NCI-H146 (cell line): ENCODE data around the gene THSD1.
"Not testable (repeated sequence)": the region's sequence is repeated elsewhere in the genome, so short reads cannot be mapped to it uniquely, and the experiment has no call there.

Source experiments
- DNase-seq: peaks from one replicate; lab custom pipeline; 2025; lab: John Stamatoyannopoulos, UW

THSD1 gene

DNA sequence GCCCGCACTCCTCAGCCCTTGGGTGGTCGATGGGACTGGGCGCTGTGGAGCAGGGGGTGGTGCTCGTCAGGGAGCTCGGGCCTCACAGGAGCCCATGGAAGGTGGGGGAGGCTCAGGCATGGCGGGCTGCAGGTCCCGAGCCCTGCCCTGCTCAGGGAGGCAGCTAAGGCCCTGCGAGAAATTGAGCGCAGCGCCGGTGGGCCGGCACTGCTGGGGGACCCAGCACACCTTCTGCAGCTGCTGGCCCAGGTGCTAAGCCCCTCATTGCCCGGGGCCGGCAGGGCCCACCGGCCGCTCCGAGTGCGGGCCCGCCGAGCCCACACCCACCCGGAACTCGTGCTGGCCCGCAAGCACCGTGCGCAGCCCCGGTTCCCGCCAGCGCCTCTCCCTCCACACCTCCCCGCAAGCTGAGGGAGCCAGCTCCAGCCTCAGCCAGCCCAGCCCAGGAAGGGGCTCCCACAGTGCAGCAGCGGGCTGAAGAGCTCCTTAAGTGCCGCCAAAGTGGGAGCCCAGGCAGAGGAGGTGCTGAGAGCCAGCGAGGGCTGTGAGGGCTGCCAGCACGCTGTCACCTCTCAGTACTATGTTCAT, 2.2 kb upstream of the THSD1 start:
- DNase-seq = not testable (repeated sequence)

DNA sequence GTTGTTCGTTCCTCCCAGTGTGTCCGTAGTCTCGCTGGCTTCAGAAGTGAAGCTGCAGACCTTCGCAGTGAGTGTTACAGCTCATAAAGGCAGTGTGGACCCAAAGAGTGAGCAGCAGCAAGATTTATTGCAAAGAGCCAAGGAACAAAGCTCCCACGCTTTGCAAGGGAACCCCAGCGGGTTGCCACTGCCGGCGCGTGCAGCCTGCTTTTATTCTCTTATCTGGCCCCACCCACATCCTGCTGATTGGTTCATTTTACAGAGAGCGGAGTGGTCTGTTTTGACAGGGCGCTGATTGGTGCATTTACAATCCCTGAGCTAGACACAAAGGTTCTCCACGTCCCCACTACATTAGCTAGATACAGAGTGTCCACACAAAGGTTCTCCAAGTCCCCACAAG, 1.5 kb upstream of the THSD1 start:
- DNase-seq = not testable (repeated sequence)

DNA sequence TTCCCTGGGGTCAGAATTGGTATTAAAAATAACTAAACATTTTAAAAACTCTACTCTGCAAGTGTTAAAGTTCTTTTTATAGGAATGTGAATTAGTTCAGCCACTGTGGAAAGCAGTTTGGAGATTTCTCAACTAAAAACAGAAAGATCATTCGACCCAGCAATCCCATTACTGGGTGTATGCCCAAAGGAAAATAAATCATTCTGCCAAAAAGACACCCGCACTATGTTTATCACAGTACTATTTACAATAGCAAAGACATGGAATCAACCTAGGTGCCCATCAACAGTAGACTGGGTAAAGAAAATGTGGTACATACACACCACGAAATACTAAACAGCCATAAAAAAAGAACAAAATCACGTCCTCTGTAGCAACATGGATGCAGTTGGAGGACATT, 657 bp upstream of the THSD1 start:
- DNase-seq = no peak

DNA sequence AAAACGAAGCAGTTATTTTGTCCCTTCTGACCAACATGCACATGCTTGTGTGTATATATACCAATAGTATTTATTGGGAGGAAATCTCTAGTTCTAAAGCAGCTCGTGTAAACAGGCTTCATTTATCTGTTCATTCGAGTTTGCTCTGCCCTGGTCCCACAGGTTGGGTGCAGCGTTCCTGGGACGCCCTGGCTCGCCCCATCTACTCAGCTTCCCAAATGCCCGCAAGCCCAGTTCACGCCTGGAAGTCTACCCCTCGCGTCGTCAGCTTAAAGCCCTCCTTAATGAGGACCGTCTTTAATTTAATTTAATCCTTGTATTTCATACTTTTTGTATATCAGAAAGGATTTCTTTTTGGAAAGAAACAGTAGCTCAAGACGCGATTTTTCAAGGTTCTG, 604 bp downstream of the THSD1 start:
- DNase-seq = no peak

DNA sequence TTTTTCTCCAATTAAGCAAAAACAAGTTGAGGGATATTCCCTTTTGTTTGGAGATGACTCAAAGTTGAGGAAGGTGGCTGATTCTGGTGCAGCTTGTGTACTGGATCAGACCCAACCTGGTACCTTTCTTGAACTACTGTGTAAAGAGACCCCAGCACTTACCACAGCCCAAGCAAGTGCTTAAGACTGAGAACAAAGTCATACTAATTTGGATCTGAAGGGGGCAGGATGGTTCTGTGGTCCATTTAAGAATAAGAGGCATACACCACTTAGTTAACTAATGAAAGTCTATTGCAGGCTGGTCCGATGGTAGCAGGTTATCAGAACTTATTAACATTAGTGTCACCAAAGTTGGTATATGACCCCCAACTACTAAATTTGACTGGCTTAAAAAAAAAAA, 6.3 kb downstream of the THSD1 start:
- no peak for DNase-seq

DNA sequence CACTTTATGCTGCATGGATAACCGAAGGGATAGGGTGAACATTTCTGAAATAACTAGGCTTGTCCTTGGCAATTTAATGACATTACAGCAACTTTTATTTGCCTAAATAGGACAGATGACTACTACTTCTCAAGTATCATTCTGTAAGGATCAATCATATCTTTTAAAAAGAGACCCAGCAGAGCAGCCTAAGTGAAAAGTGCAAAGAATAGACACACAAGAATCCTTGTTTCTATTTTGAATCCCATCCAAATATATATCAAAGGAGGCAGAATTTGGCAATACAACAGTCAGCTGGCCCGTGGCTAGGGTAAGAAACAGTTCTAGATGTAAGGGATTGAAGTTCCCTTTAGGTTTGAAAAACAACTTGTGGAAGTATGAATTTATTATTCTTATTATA, 6.9 kb downstream of the THSD1 start:
- no peak for DNase-seq

DNA sequence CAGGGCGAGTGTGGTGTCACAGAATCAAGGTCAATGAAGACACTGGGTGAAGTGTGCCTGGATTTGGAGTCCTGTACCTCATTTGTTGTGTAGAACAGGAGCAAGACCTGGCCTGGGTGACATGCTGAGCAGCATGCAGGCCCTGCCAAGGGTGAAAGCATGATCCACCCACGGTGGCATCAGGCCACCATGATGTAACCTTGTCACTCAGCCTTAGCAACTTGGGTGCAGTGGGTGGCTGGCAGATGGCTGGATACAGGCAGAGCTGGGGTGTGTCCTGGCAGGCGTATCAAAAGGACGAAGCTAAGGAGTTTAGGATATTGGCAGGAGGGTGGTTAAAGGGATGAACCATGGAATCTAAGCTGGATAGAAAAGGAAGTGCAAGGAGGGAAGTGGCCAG, 10.3 kb downstream of the THSD1 start:
- DNase-seq = no peak

DNA sequence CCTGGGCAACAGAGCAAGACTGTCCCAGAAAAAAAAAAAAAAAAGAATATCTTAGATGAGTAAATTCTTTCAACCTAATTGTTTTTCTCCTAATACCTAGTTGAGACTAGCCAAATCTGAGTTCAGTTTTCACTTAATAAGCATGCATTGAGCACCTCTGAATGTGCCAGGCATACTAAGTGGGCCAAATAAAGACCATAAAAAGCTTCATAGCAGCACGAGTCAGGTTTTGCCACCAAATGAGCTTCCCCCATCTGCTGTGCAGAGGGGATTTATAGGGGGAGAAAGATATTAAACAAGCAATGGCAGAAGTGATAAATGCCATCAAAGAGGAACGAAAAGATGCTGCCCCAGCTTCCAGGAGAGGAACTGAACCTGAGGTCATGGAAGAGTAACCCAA, 11.4 kb downstream of the THSD1 start:
- no peak for DNase-seq

DNA sequence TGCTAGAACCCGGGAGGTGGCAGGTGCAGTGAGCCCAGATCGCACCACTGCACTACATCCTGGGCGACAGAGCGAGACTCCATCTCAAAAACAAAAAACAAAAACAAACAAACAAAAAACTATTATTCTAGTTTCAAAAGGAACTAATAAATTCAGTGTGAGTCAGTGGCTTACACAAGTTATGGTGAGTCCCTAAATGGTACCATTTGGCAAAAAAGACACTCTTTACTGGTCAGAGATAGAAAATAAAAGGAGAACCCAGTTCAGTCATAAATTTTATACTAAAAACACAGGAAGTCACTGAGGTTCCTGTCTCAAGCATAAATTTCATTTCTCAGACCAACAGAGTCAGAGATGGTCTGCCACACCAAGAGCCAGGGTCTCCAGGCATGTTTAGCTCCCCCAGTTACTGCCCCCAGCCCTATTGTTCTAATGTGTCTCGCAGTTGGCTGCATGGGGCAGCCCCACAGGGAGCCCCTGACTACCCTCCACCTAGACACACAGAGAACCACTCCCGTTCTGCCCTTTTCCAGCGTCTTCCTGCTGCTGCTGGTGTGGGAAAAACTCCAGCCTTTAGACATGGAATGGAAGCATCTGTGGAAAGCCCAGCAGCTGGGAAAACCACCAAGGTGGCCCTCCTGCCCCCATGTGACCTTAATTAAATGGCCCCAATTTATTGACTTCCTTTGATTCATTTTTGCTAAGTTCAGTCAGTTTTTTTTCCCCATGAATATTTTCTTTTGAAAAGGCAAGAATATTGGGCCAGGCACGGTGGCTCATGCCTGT, 12.2 kb downstream of the THSD1 start:
- no peak for DNase-seq

DNA sequence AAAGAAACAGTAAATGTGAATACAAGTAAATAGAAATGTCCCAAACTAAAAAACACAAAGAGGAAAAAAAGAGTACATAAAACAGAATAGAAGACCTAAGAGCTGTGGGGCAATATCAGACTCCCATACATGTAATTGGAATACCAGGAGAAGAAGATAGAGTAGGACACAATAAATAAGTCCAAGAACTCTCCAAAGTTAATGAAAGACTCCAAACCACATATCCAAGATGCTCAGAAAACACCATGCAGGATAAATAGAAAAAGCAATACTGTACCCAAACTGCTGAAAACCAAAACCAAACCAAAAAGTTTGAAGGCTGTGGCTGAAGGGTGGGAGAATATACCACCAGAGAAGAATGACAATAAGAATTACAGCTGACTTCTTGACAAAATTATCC, 18.3 kb downstream of the THSD1 start:
- no peak for DNase-seq

DNA sequence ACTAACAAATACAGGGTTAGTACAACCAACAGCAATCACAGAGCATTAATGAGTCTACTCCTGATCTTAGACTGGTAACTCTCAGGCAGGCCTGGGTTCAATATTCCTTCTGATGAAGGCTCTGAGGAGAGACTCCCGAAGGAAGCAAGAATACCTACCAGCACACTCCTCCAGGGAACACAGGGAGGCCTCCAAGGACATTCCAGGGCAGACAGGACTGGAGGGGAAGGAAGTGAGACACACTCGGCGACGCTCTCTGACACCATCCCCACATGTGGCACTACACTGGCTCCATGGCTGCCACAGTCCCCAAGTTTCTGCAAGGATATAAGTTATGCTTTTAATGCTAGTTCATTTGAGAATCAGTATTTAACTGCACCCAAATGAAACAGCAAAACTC, 20.1 kb downstream of the THSD1 start:
- no peak for DNase-seq

DNA sequence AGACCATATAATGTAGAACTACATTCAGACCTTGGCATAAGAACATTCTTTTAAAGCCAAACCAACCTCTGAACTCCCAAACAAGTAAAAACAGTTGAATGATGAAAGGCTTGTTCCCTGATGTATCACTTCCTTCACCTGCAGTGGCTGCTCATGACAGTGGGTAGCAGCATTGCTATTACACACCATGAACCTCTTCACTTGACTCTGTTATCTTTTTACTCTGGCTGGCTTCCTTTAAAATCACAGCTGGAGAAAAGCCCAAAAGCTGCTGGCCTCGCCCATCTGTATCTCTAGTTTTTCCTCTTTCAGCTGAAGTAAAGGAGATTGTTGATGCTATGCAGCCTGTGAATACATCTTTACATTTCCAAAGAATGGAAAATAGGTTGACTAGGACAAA, 22.6 kb downstream of the THSD1 start:
- DNase-seq = no peak

DNA sequence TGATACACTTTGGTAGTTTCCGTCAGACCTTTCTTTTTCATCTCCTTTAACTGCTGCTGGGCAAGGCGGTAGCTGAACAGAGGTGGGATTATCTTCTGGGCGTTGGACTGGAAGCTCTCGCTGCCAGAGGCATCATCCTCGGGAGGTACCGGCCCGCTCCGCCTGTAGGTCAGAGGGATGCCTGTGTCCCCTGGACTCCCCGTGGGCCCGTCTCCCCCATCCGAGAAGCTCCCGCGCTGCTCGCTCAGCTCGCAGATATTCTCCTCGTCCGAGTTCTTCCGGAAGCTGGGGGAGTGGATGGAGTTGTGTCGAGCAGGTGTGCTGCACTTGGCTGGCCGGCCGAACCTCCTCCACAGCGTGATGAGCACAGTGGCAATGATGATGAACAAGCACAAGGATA, 27.7 kb downstream of the THSD1 start:
- no peak for DNase-seq

DNA sequence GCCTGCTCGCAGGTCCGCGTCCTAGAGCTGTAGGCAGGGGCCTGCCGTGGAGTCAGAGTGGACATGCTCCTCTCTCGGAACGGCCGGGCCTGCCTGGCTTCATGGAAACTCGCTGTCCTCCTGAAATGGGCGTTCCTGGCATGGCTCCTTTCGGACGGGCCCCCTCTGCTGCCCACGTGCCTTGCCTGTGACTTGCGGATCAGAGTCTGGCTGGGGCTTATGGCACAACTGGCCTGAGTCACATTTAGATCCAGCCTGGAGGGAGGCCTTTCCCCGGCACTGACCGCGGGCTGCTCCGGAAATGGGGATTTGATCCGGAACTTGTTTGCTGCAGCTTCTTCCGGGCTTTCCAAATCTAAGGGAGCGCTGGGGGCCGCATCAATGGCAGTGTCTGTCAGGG, 28.1 kb downstream of the THSD1 start:
- no peak for DNase-seq

DNA sequence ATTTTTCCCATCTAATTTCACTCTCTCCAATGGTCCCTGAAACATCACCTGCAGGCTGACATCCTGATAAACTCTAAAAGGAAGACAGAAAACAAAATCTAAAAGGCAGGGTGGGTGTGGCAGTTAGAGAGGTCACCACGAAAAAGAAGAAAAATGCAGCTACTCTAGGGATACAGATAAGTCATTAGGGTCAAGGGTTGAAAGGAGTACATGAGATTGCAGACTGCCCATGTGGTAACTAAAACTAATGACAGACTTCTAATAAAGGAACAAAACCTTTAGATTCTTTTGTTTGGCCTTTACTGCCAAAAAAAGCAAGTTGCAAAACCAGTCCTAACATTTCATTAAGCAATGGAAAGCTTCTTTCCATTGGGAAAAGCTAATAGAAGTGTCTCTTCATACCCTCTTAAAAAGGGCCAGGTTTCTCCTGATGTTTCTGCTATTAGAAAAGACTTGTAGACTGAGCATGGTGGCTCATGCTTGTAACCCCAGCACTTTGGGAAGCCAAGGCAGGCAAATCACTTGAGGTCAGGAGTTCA, 31.0 kb downstream of the THSD1 start:
- DNase-seq = no peak

DNA sequence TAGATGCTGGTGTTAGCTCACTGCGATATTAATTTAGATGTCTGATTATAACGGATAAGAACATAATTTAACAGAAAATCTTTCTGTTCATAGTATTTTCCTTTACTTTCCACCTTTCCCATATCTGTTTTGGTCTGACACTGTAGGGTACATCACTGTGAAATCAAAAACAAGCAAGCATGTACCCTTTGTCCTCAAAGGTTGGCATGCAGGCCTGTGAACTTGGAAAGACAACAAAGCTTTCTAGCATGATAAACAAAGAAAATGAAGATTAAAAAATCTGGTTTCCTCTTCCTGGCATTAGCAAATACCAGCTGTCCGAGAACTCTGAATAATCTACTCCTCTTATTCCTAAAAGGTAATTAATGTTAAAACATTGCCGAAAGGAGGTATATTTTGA, 31.6 kb downstream of the THSD1 start:
- DNase-seq = no peak

DNA sequence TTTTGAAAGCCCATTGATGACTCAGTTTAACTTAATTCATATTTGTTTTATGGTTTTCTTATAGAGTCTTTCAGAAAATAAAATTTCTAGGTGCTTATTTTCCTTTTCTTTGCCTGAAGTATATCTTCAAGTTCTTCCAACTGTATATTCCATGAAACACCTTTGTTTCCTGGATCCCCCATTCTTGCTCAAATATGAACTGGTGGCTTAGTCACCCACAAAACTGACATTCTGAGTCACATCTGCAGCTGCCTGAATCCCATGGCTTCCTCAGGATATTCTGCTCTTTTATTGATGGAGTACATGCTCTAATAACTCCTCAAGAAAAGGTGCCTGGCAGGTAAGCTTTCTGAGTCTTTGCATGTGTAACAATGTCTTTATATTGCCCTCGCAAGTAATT, 32.7 kb downstream of the THSD1 start:
- not testable (repeated sequence) for DNase-seq

DNA sequence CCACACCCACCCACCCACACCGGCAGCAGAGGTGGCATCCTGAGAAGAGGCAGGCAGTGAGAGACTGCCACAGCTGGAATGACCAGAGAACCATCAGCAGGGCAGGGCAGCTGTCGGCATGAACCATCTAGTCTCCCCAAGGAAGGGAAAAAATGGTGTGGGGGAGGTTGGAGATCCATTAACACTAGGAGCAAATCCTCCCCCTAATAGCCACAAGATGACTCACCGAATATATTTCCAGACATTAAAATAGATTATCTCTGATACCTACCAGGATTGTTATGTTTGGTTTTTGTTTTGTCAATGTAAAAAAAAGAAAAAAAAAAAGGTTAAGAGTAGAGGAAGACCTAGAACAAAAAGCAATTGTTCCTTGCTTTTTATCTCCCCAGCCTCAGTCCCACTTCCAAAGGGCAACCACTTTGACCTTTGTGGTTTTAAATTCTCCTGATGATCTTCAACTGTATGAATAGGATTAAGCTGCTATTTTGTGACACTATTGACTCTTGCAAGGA, 34.2 kb downstream of the THSD1 start:
- peak; percentile 42 for DNase-seq

DNA sequence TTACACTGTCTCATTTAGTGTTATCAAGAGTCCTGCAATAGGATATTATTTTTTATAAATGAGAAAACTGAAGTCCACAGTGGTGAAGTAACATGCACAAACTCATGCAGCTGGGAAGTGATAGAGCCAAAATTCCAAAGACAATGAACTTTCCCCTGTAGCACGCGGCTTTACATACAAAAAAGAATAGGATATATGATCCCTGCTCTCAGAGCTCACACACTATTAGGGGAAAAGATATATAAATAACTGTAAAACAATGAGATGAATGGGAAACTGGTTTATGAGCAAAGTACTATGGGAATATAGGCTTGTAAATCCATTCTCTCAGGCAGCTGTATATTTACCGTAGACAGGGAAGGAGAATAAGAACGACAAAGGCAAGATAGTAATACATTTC, 39.7 kb downstream of the THSD1 start:
- DNase-seq = no peak

DNA sequence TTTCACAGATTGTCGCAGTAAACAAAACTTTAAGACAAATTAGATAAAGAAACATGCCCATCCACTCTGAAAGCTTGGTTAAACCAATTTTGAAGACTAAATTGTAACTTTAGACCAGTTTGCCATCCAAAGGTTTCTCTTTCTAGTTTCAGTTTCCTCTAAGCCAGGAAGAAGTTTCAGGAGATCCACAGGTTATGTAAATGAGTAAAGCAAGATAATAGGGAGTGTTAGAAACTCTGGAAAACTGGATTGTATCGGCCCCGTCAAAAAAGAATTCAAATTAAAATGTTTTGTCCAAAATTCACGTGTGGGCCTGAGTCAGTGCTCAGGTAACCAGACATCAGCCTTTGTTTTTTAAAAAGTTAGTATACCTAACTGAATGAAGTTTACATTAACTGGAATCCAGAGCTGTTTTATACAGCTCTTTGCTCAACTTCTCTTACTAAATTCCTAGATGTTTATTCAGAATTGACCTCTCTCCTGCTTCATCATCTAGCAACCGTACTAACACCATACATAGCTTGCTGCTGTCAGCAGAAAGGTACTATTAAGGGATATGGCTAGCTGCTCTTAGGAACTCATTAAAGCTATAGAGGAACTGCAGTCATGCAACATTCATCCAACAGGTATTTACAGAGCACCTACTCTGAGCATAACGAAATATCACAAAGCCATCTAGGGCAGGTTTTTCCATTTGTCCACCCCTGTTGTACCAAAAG, 43.6 kb downstream of the THSD1 start:
- DNase-seq = not testable (repeated sequence)

DNA sequence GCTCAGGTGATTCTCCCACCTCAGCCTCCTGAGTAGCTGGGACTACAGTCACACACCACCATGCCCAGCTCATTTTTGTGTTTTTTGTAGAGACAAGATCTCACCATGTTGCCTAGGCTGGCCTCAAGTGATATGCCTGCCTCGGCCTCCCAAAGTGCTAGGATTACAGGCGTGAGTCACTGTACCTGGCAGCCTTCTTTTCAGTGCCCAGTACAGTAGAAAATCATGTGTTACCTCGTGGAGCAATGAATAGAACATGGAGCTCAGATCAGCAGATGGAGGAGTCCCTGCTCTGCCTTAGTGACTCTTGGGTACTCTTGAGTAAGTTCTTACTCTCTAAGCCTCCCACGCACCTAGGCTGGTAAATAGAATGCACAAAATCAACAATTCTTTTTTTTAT, 44.7 kb downstream of the THSD1 start:
- DNase-seq = no peak

DNA sequence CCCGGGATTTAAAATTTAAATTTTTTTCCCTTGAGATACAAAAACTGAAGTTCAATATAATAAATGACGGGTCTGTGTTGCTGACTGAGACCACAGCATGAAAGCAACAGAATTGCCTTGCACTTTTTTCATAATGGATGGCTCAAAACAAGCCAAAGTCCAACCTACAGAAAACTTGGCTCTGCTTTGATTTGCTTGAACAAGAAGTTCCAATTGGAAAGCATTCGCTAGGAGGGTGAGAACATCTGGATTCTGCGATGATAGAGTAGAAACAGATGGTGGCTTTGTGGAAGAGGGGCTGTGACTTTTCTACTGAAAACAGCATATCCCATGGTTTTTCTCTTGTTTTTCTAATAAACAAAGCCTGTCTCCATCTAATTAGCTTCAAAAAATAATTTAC, 46.4 kb downstream of the THSD1 start:
- DNase-seq = no peak

DNA sequence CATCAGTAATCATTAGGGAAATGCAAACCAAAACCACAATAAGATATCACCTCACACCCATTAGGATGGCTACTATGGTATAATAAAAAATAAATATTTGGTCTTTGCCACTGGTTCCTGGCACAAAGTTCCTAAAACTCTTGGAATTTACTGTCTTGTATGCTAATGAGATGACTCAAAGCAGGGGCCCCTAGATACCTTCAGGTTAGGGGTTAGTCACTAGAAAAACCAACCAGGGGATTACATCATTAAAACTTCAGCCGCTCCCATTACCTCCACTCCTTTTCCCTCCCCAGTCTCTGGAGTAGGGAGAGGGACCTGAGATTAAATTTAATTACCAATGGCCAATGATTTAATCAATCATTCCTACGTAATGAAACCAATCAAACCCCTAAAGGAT, 49.6 kb downstream of the THSD1 start:
- no peak for DNase-seq
